ENCODE data around the gene EFHD2. TPM values are rescaled to one million over a fixed set of nuclear protein-coding genes. Genes with fewer than 3 reads are reported as not detected.

The EFHD2 gene
- total and polyA plus RNA-seq, 2 of the 8 experiments (the other 6 are each of a cell fraction or from before 2014, with no cell fraction given) = 24.4 to 25.1 TPM

DNA sequence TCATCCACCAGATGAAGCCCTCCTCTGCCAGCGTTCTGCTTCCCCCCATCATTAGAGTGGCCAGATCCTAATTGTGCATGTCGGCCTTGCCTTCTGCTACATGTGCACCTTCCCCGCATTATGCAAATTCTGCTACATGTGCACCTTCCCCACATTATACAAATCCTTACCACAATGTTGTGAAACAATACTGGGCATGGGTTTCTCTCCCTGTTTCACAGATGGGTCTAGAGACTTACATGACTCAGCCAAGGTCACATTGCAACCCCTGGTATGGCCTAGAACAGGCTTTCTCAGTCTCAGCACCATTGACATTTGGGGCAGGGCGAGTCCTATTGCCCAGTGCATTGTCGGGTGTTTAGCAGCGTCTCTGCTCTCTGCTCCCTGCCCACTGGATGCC, 45.8 kb downstream of the EFHD2 start (continued):
- TF ChIP-seq CHD7 (IDR thresholded peaks at IDR 0.05; ENCODE audit: insufficient replicate concordance, low read length) (no peak), CHD2 (IDR thresholded peaks at IDR 0.05; ENCODE audit: low read length) (no peak)

All from H1 (cell line).